Natural killer cell (primary cell): ENCODE results near the gene CHD1. TPM values are rescaled to one million over a fixed set of nuclear protein-coding genes. Genes with fewer than 3 reads are reported as not detected.

Source experiments
- ATAC-seq, 3 donors: fragments of 150-1000 bp in 2 of 3; fragments of 200-7000 bp in 1 of 3; cut with Tn5 transposase; 1 replicate in 1 of 3; 2 replicates in 2 of 3; pipeline ENCODE4 v1.10.0; 2021; ENCODE audit warnings: mild to moderate bottlenecking in 2 of 3, moderate library complexity in 2 of 3
- DNase-seq, 2 donors: peaks; one replicate each; pipeline versions ENCODE4 v3.0.0 to v3.0.0-alpha.2; 2013 to 2021; ENCODE audit warnings: mixed read lengths in 1 of 2
- H3K27ac ChIP-seq: one replicate; pipeline ENCODE4 v1.5.1; 2013; ENCODE audit warnings: mild to moderate bottlenecking, low read length
- H3K27me3 ChIP-seq: one replicate; pipeline ENCODE4 v1.6.1; 2013; ENCODE audit warnings: low read length; ENCODE audit not compliant: control insufficient read depth, insufficient read depth
- H3K36me3 ChIP-seq: one replicate; pipeline ENCODE4 v1.6.1; 2013; ENCODE audit warnings: low read length; ENCODE audit not compliant: control insufficient read depth, insufficient read depth
- H3K4me1 ChIP-seq: one replicate; pipeline ENCODE4 v1.6.1; 2013; ENCODE audit warnings: low read length; ENCODE audit not compliant: control insufficient read depth, insufficient read depth
- H3K4me3 ChIP-seq: one replicate; pipeline ENCODE4 v1.5.1; 2013; ENCODE audit warnings: low read length
- H3K9me3 ChIP-seq: one replicate; pipeline ENCODE4 v1.6.1; 2013; ENCODE audit warnings: low read length; ENCODE audit not compliant: control insufficient read depth, insufficient read depth
- H3K27ac Mint-ChIP-seq, 2 donors: one replicate each; pipeline ENCODE4 v1.8.0; 2022; ENCODE audit warnings: mild to moderate bottlenecking in 2 of 2, mixed read lengths in 2 of 2, moderate library complexity in 1 of 2
- H3K27me3 Mint-ChIP-seq, 2 donors: one replicate each; pipeline ENCODE4 v1.8.0; 2022; ENCODE audit warnings: low read depth in 2 of 2, mixed read lengths in 2 of 2
- H3K36me3 Mint-ChIP-seq: one replicate; pipeline ENCODE4 v1.8.0; 2022; ENCODE audit warnings: mixed read lengths
- H3K4me1 Mint-ChIP-seq, 2 donors: one replicate each; pipeline ENCODE4 v1.8.0; 2022; ENCODE audit warnings: mixed read lengths in 2 of 2
- H3K4me3 Mint-ChIP-seq: one replicate; pipeline ENCODE4 v1.8.0; 2022; ENCODE audit warnings: mild to moderate bottlenecking, moderate library complexity, mixed read lengths
- H3K9me3 Mint-ChIP-seq, 2 donors: one replicate each; pipeline ENCODE4 v1.8.0; 2022; ENCODE audit warnings: mixed read lengths in 2 of 2
- CTCF ChIP-seq: fragments of 200-600 bp; IDR thresholded peaks from one replicate; pipeline ENCODE4 v1.8.0; 2022; ENCODE audit warnings: antibody characterized with exemption
- WGBS: methylation state at CpG from one replicate; pipeline ENCODE4 v1.1.7; 2013; ENCODE audit warnings: missing lambda C conversion rate; ENCODE audit not compliant: insufficient coverage; 5-methylcytosine and 5-hydroxymethylcytosine counted together
- intact Hi-C: fragments of 100-400 bp; cut with micrococcal nuclease; formaldehyde crosslinking; loops from one replicate; pipeline ENCODE4 v1.14.2; 2022
- total RNA-seq, 4 donors: library from RNA; stranded (reverse); fragments of 120-200 nt in 1 of 4; gene quantifications; one replicate each; pipeline versions ENCODE4 v1.2.3 to v1.2.4, GENCODE V29; 2013 to 2022

CHD1 gene
- total RNA-seq, 3 donors from 2014 or later (not counting 1 experiment from before 2014, with no cell fraction given), result 116 to 127 (median 117) TPM

- DNase-seq (no peak), ATAC-seq (no peak)
- H3K36me3 ChIP-seq, result peaks cover 89% of the 10 kb centered on the region
- H3K27ac Mint-ChIP-seq, result peak overlapping the region in 1 of 2 donors; percentile 52
- TF ChIP-seq CTCF, result no peak
- H3K4me3 Mint-ChIP-seq, result no peak overlapping the region
- no peaks in the 10 kb centered on the region for H3K4me1 ChIP-seq
- H3K4me1 Mint-ChIP-seq, result peaks cover 7 to 13% of the 10 kb centered on the region in 2 donors
- H3K36me3 Mint-ChIP-seq, result peaks cover 63% of the 10 kb centered on the region
- H3K27me3 Mint-ChIP-seq, result no peaks in the 10 kb centered on the region
- intact Hi-C loops, result no loop called here
- no peak overlapping the region for H3K4me3 ChIP-seq
- H3K9me3 ChIP-seq, result no peaks in the 10 kb centered on the region
- no peak overlapping the region for H3K27ac ChIP-seq
- H3K9me3 Mint-ChIP-seq, result no peaks in the 10 kb centered on the region
- H3K27me3 ChIP-seq, result no peaks in the 10 kb centered on the region
Measured at GRCh38 chr5:98880598-98880997, 48.2 kb downstream of the CHD1 start.

GRCh38 chr5:98880151-98880550, 48.7 kb downstream of the CHD1 start:
- WGBS, result 92% methylated on average over 3 of the region's 3 CpGs
- DNase-seq (no peak), ATAC-seq (peak; percentile 11 to 52 (median 39))
- H3K27me3 Mint-ChIP-seq, result no peaks in the 10 kb centered on the region
- intact Hi-C loops, result no loop called here
- H3K4me1 ChIP-seq, result no peaks in the 10 kb centered on the region
- no peak overlapping the region for H3K27ac ChIP-seq
- H3K36me3 ChIP-seq, result peaks cover 91% of the 10 kb centered on the region
- no peak overlapping the region for H3K4me3 Mint-ChIP-seq
- peak overlapping the region in 1 of 2 donors; percentile 52 for H3K27ac Mint-ChIP-seq
- TF ChIP-seq CTCF, result no peak
- no peaks in the 10 kb centered on the region for H3K9me3 Mint-ChIP-seq
- no peaks in the 10 kb centered on the region for H3K9me3 ChIP-seq
- no peak overlapping the region for H3K4me3 ChIP-seq
- H3K4me1 Mint-ChIP-seq, result peaks cover 7 to 13% of the 10 kb centered on the region in 2 donors
- H3K27me3 ChIP-seq, result no peaks in the 10 kb centered on the region
- peaks cover 63% of the 10 kb centered on the region for H3K36me3 Mint-ChIP-seq

GRCh38 chr5:98877600-98877999, 51.2 kb downstream of the CHD1 start:
- ATAC-seq (no peak), DNase-seq (no peak)
- no peaks in the 10 kb centered on the region for H3K4me1 ChIP-seq
- no peaks in the 10 kb centered on the region for H3K27me3 Mint-ChIP-seq
- TF ChIP-seq CTCF, result no peak
- intact Hi-C loops, result no loop called here
- H3K9me3 ChIP-seq, result no peaks in the 10 kb centered on the region
- no peak overlapping the region for H3K4me3 Mint-ChIP-seq
- no peaks in the 10 kb centered on the region for H3K27me3 ChIP-seq
- peak overlapping the region; percentile 21 to 75 for H3K27ac Mint-ChIP-seq
- no peaks in the 10 kb centered on the region for H3K9me3 Mint-ChIP-seq
- peaks cover 7% of the 10 kb centered on the region in 2 donors for H3K4me1 Mint-ChIP-seq
- peaks cover 54% of the 10 kb centered on the region for H3K36me3 Mint-ChIP-seq
- no peak overlapping the region for H3K27ac ChIP-seq
- no peak overlapping the region for H3K4me3 ChIP-seq
- WGBS, result no CpG with 5 or more reads among the region's 2 CpGs
- H3K36me3 ChIP-seq, result peaks cover 89% of the 10 kb centered on the region

- Mint-ChIP-seq H3K4me1 (peaks cover 2 to 8% of the 10 kb centered on the region in 2 donors), H3K27ac (no peak overlapping the region), H3K27me3 (no peaks in the 10 kb centered on the region), H3K4me3 (no peak overlapping the region), H3K9me3 (no peaks in the 10 kb centered on the region), H3K36me3 (peaks cover 32% of the 10 kb centered on the region)
- TF ChIP-seq CTCF, result no peak
- ATAC-seq, result no peak
- no peaks in the 10 kb centered on the region for H3K4me1 ChIP-seq
- H3K4me3 ChIP-seq, result no peak overlapping the region
- WGBS, result 93% methylated on average over 2 of the region's 4 CpGs
- no peak overlapping the region for H3K27ac ChIP-seq
- H3K36me3 ChIP-seq, result peaks cover 84% of the 10 kb centered on the region
- no peaks in the 10 kb centered on the region for H3K9me3 ChIP-seq
- intact Hi-C loops, result no loop called here
- H3K27me3 ChIP-seq, result no peaks in the 10 kb centered on the region
- DNase-seq, result no peak
Measured at GRCh38 chr5:98872674-98873073, 56.1 kb downstream of the CHD1 start.
